ENCODE data around the gene NUDT14. TPM values are rescaled to one million over a fixed set of nuclear protein-coding genes. Genes with fewer than 3 reads are reported as not detected.

The NUDT14 gene
- total and polyA plus RNA-seq, 12 donors: 15.1 to 33.9 (median 29.6) TPM

GRCh38 chr14:105218611-105219010 is 37.5 kb upstream of the NUDT14 start:
- TF ChIP-seq, protein P1, sequence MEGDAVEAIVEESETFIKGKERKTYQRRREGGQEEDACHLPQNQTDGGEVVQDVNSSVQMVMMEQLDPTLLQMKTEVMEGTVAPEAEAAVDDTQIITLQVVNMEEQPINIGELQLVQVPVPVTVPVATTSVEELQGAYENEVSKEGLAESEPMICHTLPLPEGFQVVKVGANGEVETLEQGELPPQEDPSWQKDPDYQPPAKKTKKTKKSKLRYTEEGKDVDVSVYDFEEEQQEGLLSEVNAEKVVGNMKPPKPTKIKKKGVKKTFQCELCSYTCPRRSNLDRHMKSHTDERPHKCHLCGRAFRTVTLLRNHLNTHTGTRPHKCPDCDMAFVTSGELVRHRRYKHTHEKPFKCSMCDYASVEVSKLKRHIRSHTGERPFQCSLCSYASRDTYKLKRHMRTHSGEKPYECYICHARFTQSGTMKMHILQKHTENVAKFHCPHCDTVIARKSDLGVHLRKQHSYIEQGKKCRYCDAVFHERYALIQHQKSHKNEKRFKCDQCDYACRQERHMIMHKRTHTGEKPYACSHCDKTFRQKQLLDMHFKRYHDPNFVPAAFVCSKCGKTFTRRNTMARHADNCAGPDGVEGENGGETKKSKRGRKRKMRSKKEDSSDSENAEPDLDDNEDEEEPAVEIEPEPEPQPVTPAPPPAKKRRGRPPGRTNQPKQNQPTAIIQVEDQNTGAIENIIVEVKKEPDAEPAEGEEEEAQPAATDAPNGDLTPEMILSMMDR (IDR thresholded peaks at IDR 0.05): no peak
- DNase-seq (no peak), ATAC-seq (no peak)
- Histone ChIP-seq H3K27me3 (no peaks in the 10 kb centered on the region), H3K9me3 (no peaks in the 10 kb centered on the region), H3K27ac (no peak overlapping the region), H3K4me1 (peaks cover 0 to 19% (median 7%) of the 10 kb centered on the region in 9 donors), H3K36me3 (peaks cover 0 to 75% (median 28%) of the 10 kb centered on the region in 9 donors), H3K4me3 (no peak overlapping the region)
- WGBS, 2 donors: 96 to 97% methylated on average over 19 of the region's 19 CpGs
- intact Hi-C loops (cut with DNase I): loop anchor here in 2 of 10 donors (1.0 to 10.0 kb wide), 2 partner anchors 40 to 46 kb away; no protein-coding TSS in a partner anchor

DNA sequence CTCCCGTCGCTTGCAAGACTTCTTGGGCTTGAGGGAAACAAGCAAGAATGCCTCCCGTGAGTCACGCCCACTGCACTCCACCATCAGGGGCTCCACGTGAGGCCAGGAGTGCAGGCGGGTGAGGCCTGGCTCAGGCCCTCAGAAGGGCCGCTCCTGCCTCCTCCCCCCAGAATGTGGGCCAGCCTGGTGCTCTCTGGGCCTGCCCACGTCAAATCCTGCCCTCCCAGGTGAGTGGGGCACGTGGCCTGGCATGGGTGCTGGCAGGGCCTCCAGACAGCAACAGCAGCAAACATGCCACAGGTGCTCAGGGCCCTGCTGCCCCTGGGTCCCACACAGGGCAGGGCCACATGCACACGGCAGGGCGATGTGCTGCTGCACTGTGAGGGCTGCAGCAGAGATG is 36.7 kb upstream of the NUDT14 start:
- Histone ChIP-seq H3K27ac (no peak overlapping the region), H3K36me3 (peaks cover 0 to 75% (median 28%) of the 10 kb centered on the region in 9 donors), H3K9me3 (no peaks in the 10 kb centered on the region), H3K4me1 (peaks cover 0 to 19% (median 7%) of the 10 kb centered on the region in 9 donors), H3K27me3 (no peaks in the 10 kb centered on the region), H3K4me3 (no peak overlapping the region)
- TF ChIP-seq, protein P1 (IDR thresholded peaks at IDR 0.05): no peak
- intact Hi-C loops (cut with DNase I): loop anchor here in 1 of 10 donors (10.0 kb wide), 1 partner anchor 47 kb away; no protein-coding TSS in a partner anchor
- WGBS, 2 donors: 93 to 95% methylated on average over 11 of the region's 11 CpGs
- ATAC-seq (no peak), DNase-seq (no peak)

GRCh38 chr14:105216490-105217247 is 35.6 kb upstream of the NUDT14 start:
- TF ChIP-seq, protein P1 (IDR thresholded peaks at IDR 0.05): no peak

DNA sequence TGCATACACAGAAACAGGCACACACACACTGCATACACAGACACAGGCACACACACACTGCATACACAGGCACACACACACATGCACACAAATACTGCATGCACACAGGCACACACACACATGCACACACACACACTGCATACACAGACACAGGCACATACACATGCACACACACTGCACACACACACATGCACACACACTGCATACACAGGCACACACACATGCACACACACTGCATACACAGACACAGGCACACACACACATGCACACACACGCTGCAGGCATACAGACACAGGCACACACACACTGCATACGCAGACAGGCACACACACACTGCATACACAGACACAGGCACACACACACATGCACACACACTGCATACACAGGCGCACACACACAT is 34.5 kb upstream of the NUDT14 start:
- H3K27ac ChIP-seq: no peak overlapping the region
- no peak overlapping the region for H3K4me3 ChIP-seq
- ATAC-seq: no peak
- no peaks in the 10 kb centered on the region for H3K27me3 ChIP-seq
- WGBS, 2 donors: 87 to 99% methylated on average over 3 of the region's 3 CpGs
- peaks cover 0 to 12% (median 3%) of the 10 kb centered on the region in 9 donors for H3K4me1 ChIP-seq
- TF ChIP-seq, protein P1 (IDR thresholded peaks at IDR 0.05): no peak
- intact Hi-C loops (cut with DNase I): loop anchor here in 1 of 10 donors (10.0 kb wide), 1 partner anchor 49 kb away; no protein-coding TSS in a partner anchor
- DNase-seq: no peak
- H3K9me3 ChIP-seq: no peaks in the 10 kb centered on the region
- peaks cover 0 to 76% (median 28%) of the 10 kb centered on the region in 9 donors for H3K36me3 ChIP-seq

More at GRCh38 chr14:105216490-105217247, 35.6 kb upstream of the NUDT14 start:
- no peaks in the 10 kb centered on the region for H3K9me3 ChIP-seq
- intact Hi-C loops (cut with DNase I): loop anchor here in 1 of 10 donors (10.0 kb wide), 1 partner anchor 48 kb away; no protein-coding TSS in a partner anchor
- no peak overlapping the region for H3K27ac ChIP-seq
- H3K36me3 ChIP-seq: peaks cover 0 to 76% (median 28%) of the 10 kb centered on the region in 9 donors
- H3K27me3 ChIP-seq: no peaks in the 10 kb centered on the region
- 90% methylated on average over 30 of the region's 30 CpGs for WGBS, 2 donors
- ATAC-seq (no peak), DNase-seq (no peak)
- H3K4me3 ChIP-seq: no peak overlapping the region
- H3K4me1 ChIP-seq: peaks cover 0 to 19% (median 7%) of the 10 kb centered on the region in 9 donors
